Stimulated activated memory B cell treated with anti-CD40 and anti-IgM and Interleukin-4, amounts not matched to agents 10 μg/mL and 1 μg/mL and 100 μg/mL, for 72 hours (primary cell): ENCODE results near the gene CCNH.

Experiments
- ATAC-seq: fragments of 150-1000 bp; cut with Tn5 transposase; 2 replicates; pipeline ENCODE4 v1.10.0; 2021
- H3K27ac Mint-ChIP-seq: one replicate; pipeline ENCODE4 v1.8.0; 2022; ENCODE audit warnings: mild to moderate bottlenecking, mixed read lengths
- H3K27me3 Mint-ChIP-seq: one replicate; pipeline ENCODE4 v1.8.0; 2022; ENCODE audit warnings: mixed read lengths
- H3K36me3 Mint-ChIP-seq: one replicate; pipeline ENCODE4 v1.8.0; 2022; ENCODE audit warnings: mixed read lengths
- H3K4me1 Mint-ChIP-seq: one replicate; pipeline ENCODE4 v1.8.0; 2022; ENCODE audit warnings: mixed read lengths
- H3K4me3 Mint-ChIP-seq: one replicate; pipeline ENCODE4 v1.8.0; 2022; ENCODE audit warnings: mild to moderate bottlenecking, moderate library complexity, mixed read lengths
- H3K9me3 Mint-ChIP-seq: one replicate; pipeline ENCODE4 v1.8.0; 2022; ENCODE audit warnings: mixed read lengths

Gene CCNH

DNA sequence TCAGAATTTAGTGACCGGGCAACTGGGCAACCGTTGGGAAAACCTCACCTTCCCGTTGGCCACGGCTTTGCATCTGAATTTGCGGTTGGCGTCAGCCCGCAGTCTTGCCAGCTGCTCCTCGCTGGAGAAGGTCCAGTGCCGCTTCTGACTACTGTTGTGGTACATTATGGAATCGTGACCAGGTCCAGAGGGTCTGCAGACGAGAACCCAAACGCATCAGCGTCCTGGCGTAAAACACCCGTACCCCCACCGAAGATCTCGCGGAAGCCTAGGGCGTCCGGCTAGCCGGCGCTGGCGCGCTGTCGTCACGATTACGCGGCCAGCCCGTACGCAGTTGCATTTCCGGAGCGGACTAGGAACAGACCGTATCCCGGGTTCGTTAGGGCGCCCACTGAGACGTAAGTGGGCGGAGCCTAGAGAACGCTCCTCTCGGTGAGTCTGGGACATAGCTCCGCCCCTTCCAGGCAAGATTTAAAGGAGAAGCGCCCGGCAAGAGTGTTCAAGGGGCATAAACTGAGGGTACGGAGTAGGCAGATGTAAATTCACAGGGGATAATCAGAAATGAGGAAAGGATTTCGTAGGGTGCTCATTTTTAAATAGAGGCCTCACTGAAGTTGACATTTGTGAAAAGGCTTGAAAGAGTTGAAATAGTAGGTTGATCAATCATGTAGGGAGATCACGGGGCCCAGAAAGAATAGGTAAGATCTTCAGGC, at the start of gene CCNH:
CCNH (minus strand) TSS at position 301 of the 713 bp plus-strand sequence; CDS start at position 165, 136 bp downstream.
- H3K27me3 Mint-ChIP-seq = no peaks in the 10 kb centered on the region
- H3K36me3 Mint-ChIP-seq = peaks cover 27% of the 10 kb centered on the region
- H3K4me1 Mint-ChIP-seq = peaks cover 44% of the 10 kb centered on the region
- no peaks in the 10 kb centered on the region for H3K9me3 Mint-ChIP-seq
- peak within 1 kb of the TSS; percentile 95 for H3K27ac Mint-ChIP-seq
- H3K4me3 Mint-ChIP-seq = peak within 1 kb of the TSS; percentile 99
- ATAC-seq = peak; percentile 99

DNA sequence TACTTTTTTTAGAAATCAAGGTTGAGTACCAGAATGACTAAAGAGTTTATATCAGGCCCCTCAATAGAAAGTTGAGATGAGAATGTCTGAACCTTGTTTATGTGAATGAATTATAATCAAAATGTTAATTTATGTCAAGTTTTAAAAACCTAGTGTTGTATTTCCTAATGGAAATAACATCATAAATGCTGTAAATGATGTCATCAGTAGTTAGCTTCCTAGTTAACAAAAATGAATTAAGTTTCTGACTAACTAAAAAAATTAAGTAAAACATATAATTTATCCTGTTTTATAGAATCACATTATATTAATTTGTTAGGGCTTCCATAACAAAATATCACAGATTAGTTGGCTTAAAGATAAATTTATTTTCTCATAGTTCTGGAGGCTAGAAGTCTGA, 45.0 kb upstream of the CCNH start:
- peaks cover 10% of the 10 kb centered on the region for H3K27me3 Mint-ChIP-seq

DNA sequence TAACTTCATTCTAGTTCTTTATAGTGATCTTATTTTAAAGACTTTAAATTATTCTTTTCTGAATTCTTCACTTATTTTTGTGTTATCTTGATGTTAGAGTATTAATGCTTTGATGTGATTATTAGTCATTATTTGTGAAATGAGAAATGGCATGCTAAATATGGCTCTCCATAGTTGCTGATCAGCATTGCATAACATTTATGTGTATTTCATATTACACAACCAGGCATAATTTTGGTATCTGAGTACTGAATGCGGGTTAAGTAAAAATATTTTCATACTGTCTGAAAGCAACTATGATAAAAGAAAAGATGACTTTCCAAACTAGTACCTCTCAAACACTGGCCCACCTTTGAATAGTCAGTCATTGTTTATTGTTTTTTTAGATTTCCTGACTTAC, 41.1 kb upstream of the CCNH start:
- H3K4me1 Mint-ChIP-seq = no peaks in the 10 kb centered on the region
- ATAC-seq = no peak
- H3K27me3 Mint-ChIP-seq = peaks cover 9% of the 10 kb centered on the region
- H3K9me3 Mint-ChIP-seq = no peaks in the 10 kb centered on the region
- no peak overlapping the region for H3K4me3 Mint-ChIP-seq
- no peaks in the 10 kb centered on the region for H3K36me3 Mint-ChIP-seq
- no peak overlapping the region for H3K27ac Mint-ChIP-seq

More for the DNA sequence above, 45.0 kb upstream of the CCNH start:
- Mint-ChIP-seq H3K36me3 (no peaks in the 10 kb centered on the region), H3K4me3 (no peak overlapping the region), H3K27ac (no peak overlapping the region), H3K9me3 (peaks cover 4% of the 10 kb centered on the region), H3K4me1 (no peaks in the 10 kb centered on the region)
- no peak for ATAC-seq

DNA sequence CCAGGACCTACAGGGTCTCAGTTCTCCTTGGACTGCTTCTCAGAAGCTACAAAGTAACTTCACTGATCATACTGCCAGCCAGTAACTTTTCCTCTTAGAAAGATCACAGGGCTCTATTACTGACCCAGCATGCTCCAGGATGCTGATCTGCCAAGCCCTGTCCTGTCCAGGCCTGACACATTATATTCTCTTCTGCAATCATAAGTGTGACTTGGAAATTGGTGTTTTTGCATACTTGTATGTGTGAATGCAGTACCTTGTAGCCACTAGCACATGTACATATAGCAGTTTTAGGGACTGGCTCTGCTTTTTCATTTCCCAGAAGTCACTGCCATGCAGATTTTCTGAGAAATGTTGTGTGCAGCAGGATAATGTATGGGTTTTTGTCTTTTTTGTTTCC, 40.1 kb upstream of the CCNH start:
- H3K27ac Mint-ChIP-seq = no peak overlapping the region

DNA sequence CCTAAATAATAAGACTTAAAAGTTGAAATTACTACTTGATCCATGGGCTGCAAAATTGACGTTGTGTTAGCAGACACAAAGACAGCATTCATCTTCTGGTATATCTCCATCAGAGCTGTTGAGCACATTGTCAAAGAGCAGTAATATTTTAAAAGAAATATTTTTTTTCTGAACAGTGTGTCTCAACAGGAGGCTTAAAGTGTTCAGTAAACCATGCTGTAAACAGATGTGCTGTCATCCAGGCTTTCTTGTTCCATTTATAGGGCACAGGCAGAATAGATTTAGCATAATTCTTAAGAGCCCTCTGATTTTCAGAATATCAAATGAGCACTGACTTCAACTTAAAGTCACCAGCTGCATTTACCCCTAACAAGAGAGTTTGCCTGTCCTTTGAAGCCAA, 29.7 kb upstream of the CCNH start:
- no peak for ATAC-seq
- H3K4me1 Mint-ChIP-seq = no peaks in the 10 kb centered on the region
- H3K36me3 Mint-ChIP-seq = no peaks in the 10 kb centered on the region
- no peaks in the 10 kb centered on the region for H3K9me3 Mint-ChIP-seq
- H3K27ac Mint-ChIP-seq = no peak overlapping the region
- no peak overlapping the region for H3K4me3 Mint-ChIP-seq
- H3K27me3 Mint-ChIP-seq = peaks cover 26% of the 10 kb centered on the region

More for the DNA sequence above, 40.1 kb upstream of the CCNH start:
- Mint-ChIP-seq H3K36me3 (no peaks in the 10 kb centered on the region), H3K9me3 (no peaks in the 10 kb centered on the region), H3K4me1 (no peaks in the 10 kb centered on the region), H3K27me3 (peaks cover 9% of the 10 kb centered on the region), H3K4me3 (no peak overlapping the region)
- peak; percentile 45 for ATAC-seq

DNA sequence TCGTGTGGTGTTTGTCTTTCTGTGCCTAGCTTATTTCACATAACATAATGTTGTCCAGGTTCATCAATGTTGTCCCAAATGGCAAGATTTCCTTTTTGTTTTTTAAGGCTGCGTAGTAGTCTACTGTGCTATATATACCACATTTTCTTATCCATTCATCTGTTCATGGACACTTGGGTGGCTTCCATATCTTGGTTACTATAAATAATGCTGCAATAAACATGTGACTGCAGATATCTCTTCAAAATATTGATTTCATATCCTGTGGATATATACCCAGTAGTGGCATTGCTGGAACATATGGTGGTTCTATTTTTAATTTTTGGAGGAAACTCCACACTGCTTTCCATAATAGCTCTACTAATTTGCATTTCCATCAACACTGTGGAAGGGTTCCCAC, 25.5 kb upstream of the CCNH start:
- no peak for ATAC-seq

DNA sequence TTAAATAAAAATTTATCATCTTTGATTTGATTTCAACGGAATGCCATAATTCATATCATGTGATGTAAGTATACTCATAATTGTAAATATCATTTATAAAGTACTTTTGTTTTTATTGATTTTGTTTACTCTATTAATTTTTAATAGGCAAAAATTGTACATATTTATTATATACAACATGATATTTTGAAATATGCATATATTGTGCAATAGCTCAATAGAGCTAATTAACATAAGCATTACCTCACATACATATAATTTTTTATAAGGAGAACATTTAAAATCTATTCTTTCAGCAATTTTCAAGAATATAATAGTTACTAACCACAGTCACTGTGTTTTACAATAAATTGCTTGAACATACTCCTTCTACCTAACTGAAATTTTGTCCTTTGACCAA, 25.0 kb upstream of the CCNH start:
- no peaks in the 10 kb centered on the region for H3K4me1 Mint-ChIP-seq
- H3K36me3 Mint-ChIP-seq = no peaks in the 10 kb centered on the region
- no peak overlapping the region for H3K27ac Mint-ChIP-seq
- ATAC-seq = no peak
- H3K4me3 Mint-ChIP-seq = no peak overlapping the region
- H3K27me3 Mint-ChIP-seq = peaks cover 17% of the 10 kb centered on the region
- H3K9me3 Mint-ChIP-seq = no peaks in the 10 kb centered on the region

More for the DNA sequence above, 25.5 kb upstream of the CCNH start:
- H3K27me3 Mint-ChIP-seq = peaks cover 17% of the 10 kb centered on the region
- no peak overlapping the region for H3K4me3 Mint-ChIP-seq
- H3K27ac Mint-ChIP-seq = no peak overlapping the region
- no peaks in the 10 kb centered on the region for H3K4me1 Mint-ChIP-seq
- H3K36me3 Mint-ChIP-seq = no peaks in the 10 kb centered on the region
- H3K9me3 Mint-ChIP-seq = no peaks in the 10 kb centered on the region

DNA sequence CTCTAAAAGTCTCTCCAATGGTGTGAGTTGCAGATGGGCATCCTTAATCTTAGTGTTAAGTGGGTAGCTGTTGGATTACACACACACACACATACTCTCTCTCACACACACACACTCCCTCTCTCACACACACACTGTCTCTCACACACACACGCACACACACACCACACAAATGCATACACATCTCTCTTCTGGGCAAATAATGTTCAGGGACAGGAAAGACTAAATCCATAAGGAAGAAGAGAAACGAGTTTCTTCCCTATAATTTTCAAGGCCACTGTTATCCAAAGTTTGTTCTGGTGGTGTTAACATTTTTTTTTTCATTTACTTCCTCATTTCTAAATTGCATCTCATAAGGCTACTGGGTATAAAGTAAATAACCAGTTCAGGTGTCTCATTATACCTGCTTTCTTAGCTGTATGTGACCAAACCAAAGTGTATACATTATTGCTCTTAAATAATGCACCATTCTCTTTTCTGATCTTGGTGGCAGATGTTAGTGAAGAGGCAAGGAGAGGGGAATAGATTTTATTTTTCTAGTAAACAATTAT, 22.5 kb upstream of the CCNH start:
- H3K4me1 Mint-ChIP-seq = no peaks in the 10 kb centered on the region
- H3K4me3 Mint-ChIP-seq = no peak overlapping the region

DNA sequence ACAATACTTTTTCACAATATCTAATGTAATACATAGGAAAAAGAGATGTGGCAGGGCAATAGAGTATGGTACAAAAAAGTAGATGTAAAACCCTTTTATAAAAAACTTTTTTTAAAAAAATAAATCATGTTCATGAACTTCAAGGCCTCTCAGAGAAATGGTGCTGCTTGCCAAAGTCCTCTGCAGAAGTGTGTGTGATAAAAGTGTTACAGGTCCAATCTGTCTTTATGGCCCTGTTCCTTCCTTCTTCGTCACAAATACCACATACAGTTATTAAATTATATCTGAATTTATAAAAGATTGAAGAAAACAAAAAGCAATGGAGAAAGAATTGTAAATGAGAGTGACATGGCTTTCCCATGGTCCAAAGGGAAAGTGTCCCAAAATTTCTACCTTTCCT, 21.7 kb upstream of the CCNH start:
- H3K4me1 Mint-ChIP-seq = no peaks in the 10 kb centered on the region
- no peak for ATAC-seq
- H3K27me3 Mint-ChIP-seq = peaks cover 9% of the 10 kb centered on the region
- H3K27ac Mint-ChIP-seq = no peak overlapping the region
- H3K4me3 Mint-ChIP-seq = no peak overlapping the region
- H3K36me3 Mint-ChIP-seq = no peaks in the 10 kb centered on the region
- no peaks in the 10 kb centered on the region for H3K9me3 Mint-ChIP-seq

More for the DNA sequence above, 22.5 kb upstream of the CCNH start:
- Mint-ChIP-seq H3K27ac (no peak overlapping the region), H3K36me3 (no peaks in the 10 kb centered on the region), H3K9me3 (no peaks in the 10 kb centered on the region), H3K27me3 (peaks cover 9% of the 10 kb centered on the region)
- ATAC-seq = no peak

DNA sequence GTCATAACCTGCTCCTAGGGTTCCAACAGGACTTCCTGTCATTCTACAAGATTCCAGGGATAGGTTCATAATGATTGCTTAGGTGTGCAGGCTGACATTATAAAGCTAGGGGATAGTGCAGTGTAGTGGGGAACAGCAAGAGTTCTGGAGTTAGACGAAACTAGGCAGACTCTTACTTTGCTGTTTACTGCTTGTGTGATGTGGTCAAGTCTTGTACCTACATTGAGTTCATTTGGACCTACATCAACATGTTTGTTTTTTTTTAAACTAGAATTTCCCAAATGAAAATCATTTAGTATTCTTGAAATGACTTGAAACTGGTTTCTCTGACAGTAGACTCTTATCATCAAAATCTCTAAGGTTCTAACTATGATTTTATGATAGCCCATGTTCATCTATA, 21.2 kb upstream of the CCNH start:
- Mint-ChIP-seq H3K27ac (no peak overlapping the region), H3K4me1 (no peaks in the 10 kb centered on the region), H3K4me3 (no peak overlapping the region), H3K9me3 (no peaks in the 10 kb centered on the region), H3K36me3 (no peaks in the 10 kb centered on the region), H3K27me3 (peaks cover 9% of the 10 kb centered on the region)
- ATAC-seq = no peak

DNA sequence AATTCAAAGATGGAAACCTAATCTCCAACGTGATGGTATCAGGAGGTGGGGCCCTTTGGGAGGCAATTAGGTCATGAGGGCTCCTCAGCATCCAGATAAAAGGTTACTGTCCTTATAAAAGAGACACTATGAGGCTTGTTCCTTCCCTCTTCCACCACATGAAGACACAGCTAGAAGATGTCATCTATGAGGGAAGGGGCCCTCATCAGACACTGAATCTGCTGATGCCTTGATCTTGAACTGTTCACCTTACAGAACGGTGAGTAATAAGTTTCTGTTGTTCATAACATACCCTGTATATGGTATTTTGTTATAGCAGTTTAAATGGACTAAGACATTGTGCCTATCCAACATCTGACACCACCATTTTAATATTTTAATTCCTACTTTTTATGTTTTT, 19.7 kb upstream of the CCNH start:
- no peak overlapping the region for H3K4me3 Mint-ChIP-seq
- H3K9me3 Mint-ChIP-seq = peaks cover 1% of the 10 kb centered on the region
- ATAC-seq = no peak
- H3K27me3 Mint-ChIP-seq = peaks cover 9% of the 10 kb centered on the region
- no peaks in the 10 kb centered on the region for H3K36me3 Mint-ChIP-seq
- no peaks in the 10 kb centered on the region for H3K4me1 Mint-ChIP-seq
- no peak overlapping the region for H3K27ac Mint-ChIP-seq

DNA sequence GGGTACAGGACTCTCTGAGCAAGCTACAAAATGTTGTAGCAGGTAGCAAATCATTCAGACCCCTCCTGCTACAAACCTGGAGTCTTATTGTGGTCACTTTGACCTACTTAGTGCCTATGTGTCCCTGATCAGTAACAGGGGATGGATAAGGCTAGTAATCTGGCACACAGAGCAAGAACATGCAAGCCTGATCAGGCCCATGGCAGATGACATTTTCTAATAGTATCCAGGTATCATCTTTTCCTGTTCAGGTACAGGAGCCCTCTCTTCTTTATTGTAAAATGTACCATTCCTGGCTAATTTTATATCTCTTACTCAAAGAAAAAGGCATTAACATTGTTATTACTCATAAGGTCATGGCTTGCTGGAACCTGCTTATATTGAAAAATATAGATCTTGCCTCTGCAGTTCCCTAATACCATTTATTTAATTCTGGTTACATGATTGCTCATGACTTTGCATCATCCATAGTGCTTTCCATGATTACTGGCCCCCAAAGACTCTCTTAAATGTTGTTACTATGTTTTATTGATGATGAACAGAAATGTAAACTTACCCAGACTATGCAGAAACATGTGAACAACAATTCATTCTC, 18.2 kb upstream of the CCNH start:
- H3K4me1 Mint-ChIP-seq = no peaks in the 10 kb centered on the region
- ATAC-seq = no peak
- peaks cover 5% of the 10 kb centered on the region for H3K9me3 Mint-ChIP-seq
- no peaks in the 10 kb centered on the region for H3K36me3 Mint-ChIP-seq
- H3K27me3 Mint-ChIP-seq = peaks cover 9% of the 10 kb centered on the region
- H3K4me3 Mint-ChIP-seq = no peak overlapping the region
- no peak overlapping the region for H3K27ac Mint-ChIP-seq

DNA sequence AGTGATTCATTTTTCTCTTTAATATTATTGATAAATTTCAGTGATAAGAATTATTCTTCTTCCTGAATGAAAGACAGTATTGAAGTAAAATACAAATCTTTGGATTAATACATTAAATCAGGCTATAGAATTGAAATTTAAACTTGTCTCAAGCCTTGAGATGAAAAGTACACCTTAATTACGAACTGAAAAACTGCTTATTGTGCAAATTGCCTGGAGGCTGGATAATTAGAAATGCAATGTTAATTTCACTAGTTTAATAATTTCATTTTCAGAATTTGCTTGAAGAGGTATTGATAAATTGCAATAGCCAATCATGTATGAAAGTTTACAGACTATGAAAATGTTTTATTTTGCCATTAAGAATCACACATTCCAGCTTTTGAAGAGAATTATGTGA, 11.0 kb upstream of the CCNH start:
- no peak for ATAC-seq
- Mint-ChIP-seq H3K9me3 (peaks cover 5% of the 10 kb centered on the region), H3K4me1 (no peaks in the 10 kb centered on the region), H3K36me3 (no peaks in the 10 kb centered on the region), H3K4me3 (no peak overlapping the region), H3K27ac (no peak overlapping the region), H3K27me3 (no peaks in the 10 kb centered on the region)

DNA sequence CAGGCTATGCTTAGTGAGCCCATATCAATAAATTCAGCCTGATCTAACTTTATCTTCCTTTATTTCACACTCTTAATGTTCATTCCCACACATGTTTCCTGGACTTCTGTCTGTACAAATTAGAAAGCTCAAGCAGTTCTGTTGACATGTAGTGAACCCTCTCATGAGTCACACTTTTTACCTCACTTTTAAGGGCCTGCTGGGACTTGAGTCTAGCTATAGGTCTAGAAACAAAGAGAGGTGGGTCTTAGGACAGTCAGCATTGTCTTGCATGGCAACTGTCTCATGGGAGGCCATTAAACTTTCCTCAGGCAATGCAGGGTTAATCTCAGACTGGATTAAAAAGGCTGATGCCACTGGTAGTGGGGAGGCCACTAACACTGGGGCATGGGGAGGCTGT, 8.6 kb upstream of the CCNH start:
- H3K27ac Mint-ChIP-seq = no peak overlapping the region
- no peak overlapping the region for H3K4me3 Mint-ChIP-seq
- H3K36me3 Mint-ChIP-seq = no peaks in the 10 kb centered on the region
- H3K4me1 Mint-ChIP-seq = no peaks in the 10 kb centered on the region
- ATAC-seq = no peak
- H3K27me3 Mint-ChIP-seq = no peaks in the 10 kb centered on the region
- H3K9me3 Mint-ChIP-seq = no peaks in the 10 kb centered on the region

DNA sequence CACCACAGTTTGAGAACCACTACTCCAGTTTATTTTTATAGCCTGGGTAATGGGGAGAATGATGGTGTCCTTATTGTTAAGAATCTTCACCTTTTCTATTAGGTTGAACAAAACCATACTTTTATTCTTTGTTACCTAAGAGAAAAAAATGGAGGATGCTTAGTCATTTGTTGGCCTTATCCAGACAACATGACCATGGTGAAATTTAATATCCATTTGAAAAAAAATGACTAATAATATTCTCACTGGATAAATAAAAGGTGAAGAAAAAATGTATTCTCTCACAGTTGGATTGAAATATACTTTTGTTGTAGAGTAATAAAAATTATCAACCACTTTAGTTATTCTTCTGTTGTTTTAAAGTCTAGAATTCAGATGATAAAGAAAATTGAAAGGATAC, 5.8 kb upstream of the CCNH start:
- Mint-ChIP-seq H3K9me3 (no peaks in the 10 kb centered on the region), H3K36me3 (no peaks in the 10 kb centered on the region), H3K4me1 (no peaks in the 10 kb centered on the region), H3K4me3 (no peak overlapping the region), H3K27me3 (no peaks in the 10 kb centered on the region), H3K27ac (no peak overlapping the region)
- no peak for ATAC-seq

DNA sequence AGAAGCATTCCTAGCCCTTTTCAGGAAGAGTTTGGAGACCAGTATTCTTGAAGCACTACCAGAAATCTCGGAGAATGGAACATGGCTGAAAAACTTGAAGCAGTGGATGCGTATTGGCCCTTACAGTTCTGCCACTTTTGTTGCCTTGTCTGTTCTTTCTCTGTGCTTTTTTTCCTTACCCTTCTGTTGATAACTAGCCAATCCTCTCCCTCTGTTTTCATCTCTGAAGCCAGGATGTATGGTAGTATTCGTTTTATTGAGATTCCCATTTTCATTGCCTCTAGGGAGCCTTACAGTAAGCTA, 564 bp upstream of the CCNH start:
- peaks cover 42% of the 10 kb centered on the region for H3K4me1 Mint-ChIP-seq
- H3K27ac Mint-ChIP-seq = peak overlapping the region; percentile 95
- H3K4me3 Mint-ChIP-seq = peak overlapping the region; percentile 99
- no peaks in the 10 kb centered on the region for H3K9me3 Mint-ChIP-seq
- no peak for ATAC-seq
- peaks cover 24% of the 10 kb centered on the region for H3K36me3 Mint-ChIP-seq
- no peaks in the 10 kb centered on the region for H3K27me3 Mint-ChIP-seq
